Endodermal cell (in vitro differentiated cells): ENCODE measurements around the gene SOX10. TPM values are rescaled to one million over a fixed set of nuclear protein-coding genes. Genes with fewer than 3 reads are reported as not detected.

Experiments used
- DNase-seq: peaks from one replicate; pipeline ENCODE4 v3.0.0-alpha.2; 2017
- H3K27ac ChIP-seq: 2 replicates; pipeline ENCODE4 v1.5.1; 2013; ENCODE audit warnings: mild to moderate bottlenecking, low read depth, low read length, moderate library complexity
- H3K27me3 ChIP-seq: 2 replicates; pipeline ENCODE4 v1.6.1; 2013; ENCODE audit warnings: mild to moderate bottlenecking, low read length, moderate library complexity; ENCODE audit not compliant: insufficient read depth, control insufficient read depth, poor library complexity, severe bottlenecking
- H3K36me3 ChIP-seq: 2 replicates; pipeline ENCODE4 v1.7.0; 2013; ENCODE audit warnings: mild to moderate bottlenecking, low read length, moderate library complexity; ENCODE audit not compliant: control insufficient read depth, insufficient read depth
- H3K4me1 ChIP-seq: one replicate; pipeline ENCODE4 v1.7.0; 2013; ENCODE audit warnings: low read length; ENCODE audit not compliant: control insufficient read depth, insufficient read depth
- H3K4me3 ChIP-seq: 2 replicates; pipeline ENCODE4 v1.5.1; 2013; ENCODE audit warnings: mild to moderate bottlenecking, low read length, moderate library complexity
- H3K9ac ChIP-seq: 2 replicates; pipeline ENCODE4 v1.6.1; 2013; ENCODE audit warnings: mild to moderate bottlenecking, low read length, moderate library complexity; ENCODE audit not compliant: poor library complexity, severe bottlenecking; ENCODE audit errors: extremely low read depth
- H3K9me3 ChIP-seq: 2 replicates; pipeline ENCODE4 v1.6.1; 2013; ENCODE audit warnings: mild to moderate bottlenecking, low read length, moderate library complexity; ENCODE audit not compliant: control insufficient read depth
- H3K27ac Mint-ChIP-seq: 2 replicates; pipeline ENCODE4 v1.8.0; 2020; ENCODE audit warnings: mixed read lengths
- H3K27me3 Mint-ChIP-seq: 2 replicates; pipeline ENCODE4 v1.8.0; 2021; ENCODE audit warnings: mild to moderate bottlenecking, mixed read lengths; ENCODE audit not compliant: insufficient read depth
- H3K36me3 Mint-ChIP-seq: 2 replicates; pipeline ENCODE4 v1.8.0; 2020; ENCODE audit warnings: low read depth, mixed read lengths
- H3K4me1 Mint-ChIP-seq: 2 replicates; pipeline ENCODE4 v1.8.0; 2020; ENCODE audit warnings: mixed read lengths
- H3K4me3 Mint-ChIP-seq: 2 replicates; pipeline ENCODE4 v1.8.0; 2020; ENCODE audit warnings: mild to moderate bottlenecking, moderate library complexity, mixed read lengths
- H3K9me3 Mint-ChIP-seq: 2 replicates; pipeline ENCODE4 v1.8.0; 2020; ENCODE audit warnings: mild to moderate bottlenecking, mixed read lengths
- CTCF ChIP-seq: fragments of 200-600 bp; sonication (generic); conservative IDR thresholded peaks from 2 replicates; pipeline ENCODE4 v1.5.0; 2021; ENCODE audit warnings: antibody characterized with exemption, mild to moderate bottlenecking
- WGBS, 2 experiments: methylation state at CpG; one replicate each; pipeline versions ENCODE4 v1.1.5 to v1.1.7; 2013; ENCODE audit warnings: missing lambda C conversion rate in 2 of 2, mixed read lengths in 1 of 2; ENCODE audit not compliant: insufficient coverage in 1 of 2, insufficient read length in 1 of 2; 5-methylcytosine and 5-hydroxymethylcytosine counted together
- total RNA-seq, 2 donors: library from RNA; stranded (reverse); fragmentation: NEBNext Ultra II Directional in 1 of 2; extraction: Animal tissue kit (Norgen Biotek cat#: 25700) in 1 of 2; gene quantifications; 2 replicates in 1 of 2; 3 replicates in 1 of 2; pipeline ENCODE4 v1.2.1, GENCODE V29; 2021

Gene SOX10
- total RNA-seq, 2 donors from 2014 or later, result 11.2 to 13.4 TPM

DNA sequence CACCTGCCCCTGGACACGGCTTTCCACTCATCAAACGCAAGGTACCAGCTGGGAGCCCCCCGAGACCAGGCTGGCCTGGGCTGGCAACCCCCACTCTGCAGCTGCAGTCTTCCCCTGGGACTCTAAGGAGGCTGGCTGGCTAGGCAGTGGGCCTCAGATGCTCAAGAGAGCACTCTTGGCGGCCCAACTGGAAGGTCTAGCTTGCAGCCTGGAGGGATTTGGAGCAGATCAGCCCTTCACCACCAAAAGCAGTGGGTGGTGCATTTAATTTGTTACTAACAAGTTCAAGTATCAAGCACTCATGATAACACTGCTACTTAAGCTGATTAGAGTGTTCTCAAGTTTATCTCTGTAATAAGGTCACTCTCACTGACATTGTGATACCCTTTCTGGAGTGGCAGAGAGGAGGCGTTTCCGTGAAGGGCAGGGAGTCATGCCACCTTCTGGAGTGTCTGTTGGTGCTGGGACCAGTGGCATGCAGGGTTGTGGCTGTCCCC lies 52.4 kb downstream of the SOX10 start:
- Mint-ChIP-seq H3K27me3 (peaks cover 30% of the 10 kb centered on the region), H3K36me3 (peaks cover 48% of the 10 kb centered on the region), H3K27ac (no peak overlapping the region), H3K4me1 (peaks cover 5% of the 10 kb centered on the region), H3K4me3 (no peak overlapping the region), H3K9me3 (no peaks in the 10 kb centered on the region)
- TF ChIP-seq CTCF, result no peak
- H3K9ac ChIP-seq, result no peak overlapping the region
- WGBS, 2 experiments, result 94 to 98% methylated on average over 5 to 6 of the region's 6 CpGs
- H3K27me3 ChIP-seq, result peaks cover 47% of the 10 kb centered on the region
- H3K36me3 ChIP-seq, result peaks cover 26% of the 10 kb centered on the region
- no peaks in the 10 kb centered on the region for H3K9me3 ChIP-seq
- DNase-seq, result no peak
- H3K4me3 ChIP-seq, result no peak overlapping the region
- H3K27ac ChIP-seq, result no peak overlapping the region
- no peaks in the 10 kb centered on the region for H3K4me1 ChIP-seq

- DNase-seq, result no peak
- H3K27ac Mint-ChIP-seq, result no peak overlapping the region
- H3K36me3 Mint-ChIP-seq, result peaks cover 47% of the 10 kb centered on the region
- Histone ChIP-seq H3K27ac (no peak overlapping the region), H3K36me3 (peaks cover 36% of the 10 kb centered on the region), H3K9me3 (no peaks in the 10 kb centered on the region), H3K4me1 (no peaks in the 10 kb centered on the region), H3K4me3 (no peak overlapping the region), H3K9ac (no peak overlapping the region), H3K27me3 (peaks cover 47% of the 10 kb centered on the region)
- H3K4me3 Mint-ChIP-seq, result no peak overlapping the region
- 89 to 93% methylated on average over 1 to 2 of the region's 2 CpGs for WGBS, 2 experiments
- H3K9me3 Mint-ChIP-seq, result no peaks in the 10 kb centered on the region
- peaks cover 5% of the 10 kb centered on the region for H3K4me1 Mint-ChIP-seq
- TF ChIP-seq CTCF, result peak; percentile 7
- peaks cover 30% of the 10 kb centered on the region for H3K27me3 Mint-ChIP-seq
Observed at GRCh38 chr22:37930952-37931440, 53.4 kb downstream of the SOX10 start.

DNA sequence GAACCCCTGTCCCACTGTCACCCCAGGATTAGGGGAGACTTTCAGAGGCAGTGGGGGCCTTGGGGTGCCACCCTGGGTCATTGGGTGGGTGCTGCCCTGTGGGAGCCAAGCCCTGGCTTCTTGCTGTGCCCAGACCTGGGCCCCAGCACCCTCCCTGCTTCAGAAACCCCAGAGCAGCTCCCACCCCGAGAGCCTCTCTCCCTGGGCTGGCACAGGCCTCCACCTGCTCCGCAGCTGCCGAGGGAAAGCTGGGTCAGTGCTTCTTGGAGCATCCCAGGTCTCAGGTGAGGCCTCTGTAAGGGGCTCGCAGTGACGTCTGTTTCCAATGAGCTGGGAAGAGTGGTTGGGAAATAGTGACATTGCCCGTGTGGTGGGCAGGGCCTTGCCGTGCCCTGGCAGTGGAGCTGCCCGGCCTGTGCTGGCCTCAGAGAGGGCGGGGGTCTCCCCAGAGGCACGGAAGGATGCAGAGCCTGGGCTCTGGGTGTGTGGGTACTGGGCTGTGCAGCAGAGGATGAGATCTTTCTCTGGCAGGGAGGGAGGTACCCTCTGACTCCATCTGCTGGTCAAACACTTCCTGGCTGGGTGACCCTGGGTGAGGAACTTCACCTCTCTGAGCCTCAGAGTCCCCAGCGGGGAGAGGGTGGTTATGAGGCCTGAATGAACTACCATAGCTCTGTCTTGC lies 53.9 kb downstream of the SOX10 start:
- Mint-ChIP-seq H3K4me1 (peaks cover 5% of the 10 kb centered on the region), H3K27me3 (peaks cover 30% of the 10 kb centered on the region), H3K4me3 (no peak overlapping the region), H3K9me3 (no peaks in the 10 kb centered on the region), H3K36me3 (peaks cover 49% of the 10 kb centered on the region), H3K27ac (no peak overlapping the region)
- Histone ChIP-seq H3K4me1 (no peaks in the 10 kb centered on the region), H3K27me3 (peaks cover 47% of the 10 kb centered on the region), H3K9ac (no peak overlapping the region), H3K36me3 (peaks cover 38% of the 10 kb centered on the region), H3K27ac (no peak overlapping the region), H3K9me3 (no peaks in the 10 kb centered on the region), H3K4me3 (no peak overlapping the region)
- peak; percentile 79 for DNase-seq
- WGBS, 2 experiments, result 92% methylated on average over 8 to 11 of the region's 11 CpGs
- TF ChIP-seq CTCF, result peak; percentile 68
